HG03139 (cell line): ENCODE data around the gene AGAP4.
"Not testable (repeated sequence)": the region's sequence is repeated elsewhere in the genome, so short reads cannot be mapped to it uniquely, and the experiment has no call there.

ENCODE experiments used
- ATAC-seq: cut with Tn5 transposase; IDR thresholded peaks from one replicate; pipeline ENCODE4 v1.9.1; 2021; ENCODE audit not compliant: unreplicated experiment

Gene AGAP4

DNA sequence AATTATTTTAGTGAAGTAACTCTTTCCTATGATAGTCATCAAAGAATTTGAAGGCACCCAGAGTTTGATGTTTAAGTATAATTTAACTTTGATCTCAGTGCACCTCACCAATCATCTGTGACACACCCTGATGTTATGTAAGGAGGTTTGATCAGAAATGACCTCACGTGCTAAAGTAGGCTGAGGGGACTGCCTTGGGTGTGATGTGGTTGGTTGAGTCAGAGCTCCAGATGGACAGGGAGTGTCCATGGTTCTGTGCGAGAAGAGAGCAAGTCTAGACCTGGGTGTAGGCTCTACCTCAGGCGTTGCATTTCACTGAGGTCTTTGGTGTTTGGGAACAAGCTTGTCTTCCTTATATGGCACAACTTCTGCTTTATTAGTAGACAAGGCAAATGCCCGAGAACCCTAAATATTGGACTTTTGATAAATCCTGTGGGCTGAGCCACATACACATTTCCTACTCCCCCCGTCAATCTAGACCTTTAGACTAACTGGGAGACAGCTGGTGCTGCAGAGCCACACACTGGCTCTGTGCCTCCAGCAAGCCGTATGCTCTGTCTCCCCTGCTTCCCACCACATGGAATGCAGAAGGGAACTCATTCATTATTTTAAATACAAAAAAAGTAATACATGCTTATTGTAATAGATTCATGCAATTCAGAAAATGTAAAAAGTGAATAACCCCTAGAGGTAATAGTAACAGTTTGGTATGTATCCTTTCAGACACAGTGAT lies 56.4 kb downstream of the AGAP4 start:
- not testable (repeated sequence) for ATAC-seq

GRCh38 chr10:45789991-45790390 lies 57.3 kb downstream of the AGAP4 start:
- not testable (repeated sequence) for ATAC-seq

DNA sequence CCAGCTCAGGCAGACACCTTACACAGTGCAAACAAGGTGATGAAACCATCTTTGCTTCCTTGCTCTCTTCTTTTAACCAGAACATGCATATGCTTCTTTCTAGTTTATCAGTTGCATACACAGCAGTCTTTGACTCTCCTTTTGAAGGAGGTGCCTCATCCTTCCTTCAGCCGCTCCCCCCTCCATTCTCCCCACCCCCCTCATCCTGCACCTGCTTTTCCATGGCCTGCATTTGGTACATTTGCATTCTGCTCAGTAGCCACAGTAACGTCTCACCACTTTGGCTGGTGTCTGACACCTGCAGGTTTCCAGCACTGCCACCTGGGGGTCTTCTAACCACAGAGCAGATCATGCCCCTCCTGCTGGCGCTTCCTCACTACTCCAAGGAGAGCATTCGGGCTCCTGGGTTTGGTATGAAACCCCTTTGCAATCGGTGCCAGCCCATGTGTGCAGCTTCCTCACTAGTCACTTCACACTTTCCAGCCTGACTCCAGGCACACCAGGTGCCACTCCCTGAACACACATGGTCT lies 60.0 kb downstream of the AGAP4 start:
- ATAC-seq = not testable (repeated sequence)

- not testable (repeated sequence) for ATAC-seq
These were observed 61.1 kb downstream of the AGAP4 start for GRCh38 chr10:45786217-45786616.
